GM20000 (cell line): ENCODE data around the gene ATP2B2.

Source experiments
- DNase-seq: peaks from one replicate; pipeline ENCODE4 v3.0.0; 2012; ENCODE audit warnings: low spot score
- CTCF ChIP-seq: IDR thresholded peaks from 2 replicates; pipeline ENCODE4 v1.5.1; 2012; ENCODE audit warnings: mild to moderate bottlenecking, control low read depth; ENCODE audit errors: extremely low read depth, missing control alignments

ATP2B2 gene

GRCh38 chr3:10444110-10444429, 61.3 kb downstream of the ATP2B2 start:
- TF ChIP-seq CTCF = no peak

GRCh38 chr3:10443272-10444109, 61.9 kb downstream of the ATP2B2 start:
- no peak for DNase-seq
- TF ChIP-seq CTCF = no peak

More at GRCh38 chr3:10444110-10444429, 61.3 kb downstream of the ATP2B2 start:
- no peak for DNase-seq

GRCh38 chr3:10442151-10442795, 63.1 kb downstream of the ATP2B2 start:
- DNase-seq = no peak
- no peak for TF ChIP-seq CTCF

GRCh38 chr3:10440684-10441083, 64.7 kb downstream of the ATP2B2 start:
- no peak for TF ChIP-seq CTCF
- no peak for DNase-seq

- no peak for TF ChIP-seq CTCF
- no peak for DNase-seq
Measured at GRCh38 chr3:10438902-10439610, 66.3 kb downstream of the ATP2B2 start.

GRCh38 chr3:10437995-10438901, 67.1 kb downstream of the ATP2B2 start:
- TF ChIP-seq CTCF = no peak
- DNase-seq = no peak
